ENCODE measurements around the gene TREM1.

The TREM1 gene

GRCh38 chr6:41269716-41270115, 16.8 kb downstream of the TREM1 start:
- ATAC-seq, result no peak
- TF ChIP-seq POU6F1 (CRISPR knock-in tag; IDR thresholded peaks at IDR 0.05; ENCODE audit: borderline replicate concordance, low read depth) (no peak), BACH2 (CRISPR knock-in tag; IDR thresholded peaks at IDR 0.05; ENCODE audit: borderline replicate concordance) (no peak), ZNF70 (CRISPR knock-in tag; IDR thresholded peaks at IDR 0.05) (no peak), TOX (CRISPR knock-in tag; IDR thresholded peaks at IDR 0.05; ENCODE audit: borderline replicate concordance) (no peak), TCF4 (CRISPR knock-in tag; IDR thresholded peaks at IDR 0.05; ENCODE audit: borderline replicate concordance) (no peak), ZFP3 (CRISPR knock-in tag; IDR thresholded peaks at IDR 0.05) (no peak)

- no peak for ATAC-seq
- TF ChIP-seq PATZ1 (CRISPR knock-in tag; IDR thresholded peaks at IDR 0.05; ENCODE audit: borderline replicate concordance) (no peak), TOX (CRISPR knock-in tag; IDR thresholded peaks at IDR 0.05; ENCODE audit: borderline replicate concordance) (no peak), RARB (CRISPR knock-in tag; IDR thresholded peaks at IDR 0.05) (no peak), POU6F1 (CRISPR knock-in tag; IDR thresholded peaks at IDR 0.05; ENCODE audit: borderline replicate concordance, low read depth) (no peak), GLIS3 (CRISPR knock-in tag; IDR thresholded peaks at IDR 0.05) (no peak), SNAI2 (CRISPR knock-in tag; IDR thresholded peaks at IDR 0.05) (no peak), CREB5 (CRISPR knock-in tag; IDR thresholded peaks at IDR 0.05; ENCODE audit: low read depth) (no peak), ZNF8 (CRISPR knock-in tag; IDR thresholded peaks at IDR 0.05) (no peak)
Measured at GRCh38 chr6:41269166-41269565, 17.3 kb downstream of the TREM1 start.

- no peak for ATAC-seq
- TF ChIP-seq ZNF565 (CRISPR knock-in tag; conservative IDR thresholded peaks at IDR 0.05; ENCODE audit: low read depth) (no peak), ZFP30 (CRISPR knock-in tag; IDR thresholded peaks at IDR 0.05) (no peak), POU6F1 (CRISPR knock-in tag; IDR thresholded peaks at IDR 0.05; ENCODE audit: borderline replicate concordance, low read depth) (no peak)
Measured at GRCh38 chr6:41268478-41268877, 18.0 kb downstream of the TREM1 start.

GRCh38 chr6:41266541-41266940, 19.9 kb downstream of the TREM1 start:
- no peak for TF ChIP-seq TSHZ2 (CRISPR knock-in tag; IDR thresholded peaks at IDR 0.05)
- no peak for TF ChIP-seq ESRRG (CRISPR knock-in tag; IDR thresholded peaks at IDR 0.05)
- no peak for TF ChIP-seq PPARA (CRISPR knock-in tag; IDR thresholded peaks at IDR 0.05; ENCODE audit: borderline replicate concordance)
- no peak for TF ChIP-seq SNAI2 (CRISPR knock-in tag; IDR thresholded peaks at IDR 0.05)
- no peak for TF ChIP-seq TCF4 (CRISPR knock-in tag; IDR thresholded peaks at IDR 0.05; ENCODE audit: borderline replicate concordance)
- no peak for TF ChIP-seq ZFP3 (CRISPR knock-in tag; IDR thresholded peaks at IDR 0.05)
- no peak for TF ChIP-seq POU6F1 (CRISPR knock-in tag; IDR thresholded peaks at IDR 0.05; ENCODE audit: borderline replicate concordance, low read depth)
- no peak for TF ChIP-seq ZFP30 (CRISPR knock-in tag; IDR thresholded peaks at IDR 0.05)
- no peak for TF ChIP-seq ZNF70 (CRISPR knock-in tag; IDR thresholded peaks at IDR 0.05)
- no peak for TF ChIP-seq ZC3H10 (CRISPR knock-in tag; IDR thresholded peaks at IDR 0.05)
- no peak for TF ChIP-seq ZNF565 (CRISPR knock-in tag; conservative IDR thresholded peaks at IDR 0.05; ENCODE audit: low read depth)
- no peak for TF ChIP-seq ARNTL (CRISPR knock-in tag; IDR thresholded peaks at IDR 0.05; ENCODE audit: borderline replicate concordance, low read depth)
- ATAC-seq, result no peak
